Adipocyte (in vitro differentiated cells): Measurements from ENCODE around the gene NASP.

Experiments used
- DNase-seq: peaks from one replicate; pipeline ENCODE4 v3.0.0-alpha.2; 2015; ENCODE audit warnings: low read depth
- H3K27me3 ChIP-seq: replicated peaks from 2 replicates; pipeline ENCODE4 v1.7.0; 2013; ENCODE audit warnings: mild to moderate bottlenecking, low read length, moderate library complexity; ENCODE audit not compliant: control insufficient read depth, insufficient read depth
- H3K36me3 ChIP-seq: 2 replicates; pipeline ENCODE4 v1.7.0; 2013; ENCODE audit warnings: low read length, mild to moderate bottlenecking, moderate library complexity; ENCODE audit not compliant: control insufficient read depth, insufficient read depth, severe bottlenecking
- H3K4me1 ChIP-seq: 2 replicates; pipeline ENCODE4 v1.7.0; 2013; ENCODE audit warnings: mild to moderate bottlenecking, low read length, moderate library complexity; ENCODE audit not compliant: control insufficient read depth, insufficient read depth
- H3K4me3 ChIP-seq: 2 replicates; pipeline ENCODE4 v1.7.0; 2013; ENCODE audit warnings: mild to moderate bottlenecking, low read length, moderate library complexity
- H3K9ac ChIP-seq: 2 replicates; pipeline ENCODE4 v1.7.0; 2013; ENCODE audit warnings: mild to moderate bottlenecking, low read length, moderate library complexity
- H3K9me3 ChIP-seq: 2 replicates; pipeline ENCODE4 v1.7.0; 2013; ENCODE audit warnings: mild to moderate bottlenecking, low read length, moderate library complexity; ENCODE audit not compliant: control insufficient read depth

Gene NASP, protein sequence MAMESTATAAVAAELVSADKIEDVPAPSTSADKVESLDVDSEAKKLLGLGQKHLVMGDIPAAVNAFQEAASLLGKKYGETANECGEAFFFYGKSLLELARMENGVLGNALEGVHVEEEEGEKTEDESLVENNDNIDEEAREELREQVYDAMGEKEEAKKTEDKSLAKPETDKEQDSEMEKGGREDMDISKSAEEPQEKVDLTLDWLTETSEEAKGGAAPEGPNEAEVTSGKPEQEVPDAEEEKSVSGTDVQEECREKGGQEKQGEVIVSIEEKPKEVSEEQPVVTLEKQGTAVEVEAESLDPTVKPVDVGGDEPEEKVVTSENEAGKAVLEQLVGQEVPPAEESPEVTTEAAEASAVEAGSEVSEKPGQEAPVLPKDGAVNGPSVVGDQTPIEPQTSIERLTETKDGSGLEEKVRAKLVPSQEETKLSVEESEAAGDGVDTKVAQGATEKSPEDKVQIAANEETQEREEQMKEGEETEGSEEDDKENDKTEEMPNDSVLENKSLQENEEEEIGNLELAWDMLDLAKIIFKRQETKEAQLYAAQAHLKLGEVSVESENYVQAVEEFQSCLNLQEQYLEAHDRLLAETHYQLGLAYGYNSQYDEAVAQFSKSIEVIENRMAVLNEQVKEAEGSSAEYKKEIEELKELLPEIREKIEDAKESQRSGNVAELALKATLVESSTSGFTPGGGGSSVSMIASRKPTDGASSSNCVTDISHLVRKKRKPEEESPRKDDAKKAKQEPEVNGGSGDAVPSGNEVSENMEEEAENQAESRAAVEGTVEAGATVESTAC

DNA sequence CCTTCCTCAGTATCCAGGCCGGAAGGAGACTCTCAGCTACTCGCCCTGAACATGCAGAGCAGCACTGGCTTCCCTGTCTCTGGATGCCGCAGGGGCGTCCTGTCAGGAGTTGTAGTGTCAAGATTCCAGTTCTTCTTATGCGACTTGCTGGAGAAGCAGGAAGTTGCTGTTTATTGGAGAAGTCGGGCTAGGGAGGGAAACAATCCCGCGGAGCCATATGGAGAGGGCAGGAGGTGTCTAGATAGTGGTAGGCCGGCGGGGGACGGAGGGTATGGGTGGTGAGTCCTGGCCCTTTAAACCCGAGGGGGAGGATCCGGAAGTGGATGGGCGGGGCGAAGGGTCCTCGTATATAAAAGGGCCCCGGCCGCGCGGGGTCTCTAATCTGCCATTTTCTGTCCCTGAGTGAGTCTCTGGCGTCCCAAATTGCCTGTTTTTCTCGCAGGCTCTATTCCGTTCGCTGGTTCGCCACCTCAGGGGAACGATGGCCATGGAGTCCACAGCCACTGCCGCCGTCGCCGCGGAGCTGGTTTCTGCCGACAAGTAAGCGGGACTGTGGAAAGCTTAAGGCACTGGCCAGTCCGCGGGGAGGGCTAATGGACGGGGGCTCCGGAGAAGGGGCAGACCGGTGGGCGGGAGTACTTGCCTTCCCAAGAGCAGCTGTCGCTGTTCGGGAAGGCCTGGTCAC lies at the start of gene NASP:
Gene NASP, plus strand, starts transcription at position 376 of the 685 bp plus-strand sequence. Its CDS starts 106 bp downstream, at position 482.
- H3K9me3 ChIP-seq: no peaks in the 10 kb centered on the region
- H3K4me1 ChIP-seq: peaks cover 16% of the 10 kb centered on the region
- peak; percentile 91 for DNase-seq
- no peaks in the 10 kb centered on the region for H3K36me3 ChIP-seq
- H3K27me3 ChIP-seq: no peaks in the 10 kb centered on the region
- peak within 1 kb of the TSS; percentile 95 for H3K4me3 ChIP-seq
- peak within 1 kb of the TSS; percentile 87 for H3K9ac ChIP-seq

DNA sequence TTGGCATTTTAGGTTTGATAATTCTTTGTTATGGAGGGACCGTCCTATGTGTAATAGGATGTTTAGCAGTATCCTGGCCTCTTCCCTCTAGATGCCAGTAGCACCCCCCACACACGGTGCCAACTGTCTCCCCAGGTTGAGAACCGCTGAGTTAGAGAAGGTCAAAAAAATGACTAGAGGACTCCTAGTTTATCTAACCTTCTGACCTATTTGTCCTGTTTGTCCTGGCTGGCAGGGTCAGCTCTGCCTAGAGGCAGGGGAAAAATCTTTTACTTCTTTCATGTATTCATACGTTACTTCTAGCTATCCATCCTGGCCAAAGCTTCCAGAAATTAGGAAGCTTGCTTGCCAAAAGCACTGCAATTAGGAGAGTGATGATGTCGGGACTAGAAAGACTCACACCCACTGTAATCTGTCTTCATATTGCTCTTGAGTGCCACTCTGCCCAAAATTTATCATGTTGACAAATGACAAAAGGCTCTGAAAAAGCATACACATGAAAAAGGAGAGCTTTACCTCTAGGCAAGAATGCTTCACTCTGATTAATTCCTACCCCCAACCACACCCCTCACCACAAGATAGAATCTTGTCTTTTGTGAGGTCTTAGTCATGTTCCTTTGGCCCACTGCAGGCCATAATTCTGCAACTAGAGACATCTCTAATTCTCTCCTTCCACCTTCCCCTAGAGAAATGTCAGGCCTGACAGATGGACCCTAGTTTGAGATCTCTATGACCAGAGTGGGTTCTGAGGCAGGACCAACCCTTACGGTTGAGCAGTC lies 47.7 kb upstream of the NASP start:
- Histone ChIP-seq H3K9me3 (no peaks in the 10 kb centered on the region), H3K4me1 (no peaks in the 10 kb centered on the region), H3K27me3 (no peaks in the 10 kb centered on the region), H3K36me3 (no peaks in the 10 kb centered on the region), H3K4me3 (no peak overlapping the region), H3K9ac (no peak overlapping the region)
- no peak for DNase-seq

DNA sequence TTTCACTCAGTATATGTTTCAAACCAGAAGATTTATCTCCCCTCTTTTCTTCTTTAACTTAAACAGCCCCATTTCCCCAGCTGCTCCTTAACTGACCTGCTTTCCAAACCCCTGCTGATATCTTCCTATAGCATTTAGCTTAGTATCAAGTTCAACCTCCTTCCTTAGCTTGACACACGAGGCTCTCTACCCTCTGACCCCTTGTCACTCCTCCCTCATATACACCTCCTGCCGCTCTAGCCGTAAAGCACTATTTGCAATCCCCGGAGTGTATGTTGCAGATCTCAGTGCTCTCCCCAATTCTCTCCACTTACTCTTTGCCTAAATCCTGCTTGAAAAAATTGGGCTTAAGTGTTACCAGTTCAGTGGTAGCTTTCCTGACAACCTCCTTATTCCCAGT lies 47.0 kb upstream of the NASP start:
- DNase-seq: no peak
- H3K4me1 ChIP-seq: no peaks in the 10 kb centered on the region
- H3K27me3 ChIP-seq: no peaks in the 10 kb centered on the region
- H3K4me3 ChIP-seq: no peak overlapping the region
- no peaks in the 10 kb centered on the region for H3K9me3 ChIP-seq
- H3K9ac ChIP-seq: no peak overlapping the region
- H3K36me3 ChIP-seq: no peaks in the 10 kb centered on the region

DNA sequence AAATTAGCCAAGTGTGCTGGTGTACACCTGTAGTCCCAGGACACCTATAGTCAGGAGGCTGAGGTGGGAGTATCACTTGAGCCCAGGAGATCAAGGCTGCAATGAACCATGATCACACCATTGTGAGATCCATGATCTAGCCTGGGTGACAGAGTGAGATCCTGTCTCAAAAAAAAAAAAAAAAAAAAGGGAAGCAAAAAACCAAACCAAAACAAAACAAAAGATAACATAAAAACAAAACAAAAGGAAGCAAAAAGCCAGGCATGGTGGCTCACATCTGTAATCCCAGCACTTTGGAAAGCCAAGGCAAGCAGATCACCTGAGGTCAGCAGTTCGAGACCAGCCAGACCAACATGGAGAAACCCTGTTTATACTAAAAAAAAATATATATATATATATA lies 42.6 kb upstream of the NASP start:
- H3K4me1 ChIP-seq: peaks cover 6% of the 10 kb centered on the region
- no peaks in the 10 kb centered on the region for H3K27me3 ChIP-seq
- no peak for DNase-seq
- no peak overlapping the region for H3K4me3 ChIP-seq
- no peaks in the 10 kb centered on the region for H3K36me3 ChIP-seq
- no peaks in the 10 kb centered on the region for H3K9me3 ChIP-seq
- no peak overlapping the region for H3K9ac ChIP-seq

DNA sequence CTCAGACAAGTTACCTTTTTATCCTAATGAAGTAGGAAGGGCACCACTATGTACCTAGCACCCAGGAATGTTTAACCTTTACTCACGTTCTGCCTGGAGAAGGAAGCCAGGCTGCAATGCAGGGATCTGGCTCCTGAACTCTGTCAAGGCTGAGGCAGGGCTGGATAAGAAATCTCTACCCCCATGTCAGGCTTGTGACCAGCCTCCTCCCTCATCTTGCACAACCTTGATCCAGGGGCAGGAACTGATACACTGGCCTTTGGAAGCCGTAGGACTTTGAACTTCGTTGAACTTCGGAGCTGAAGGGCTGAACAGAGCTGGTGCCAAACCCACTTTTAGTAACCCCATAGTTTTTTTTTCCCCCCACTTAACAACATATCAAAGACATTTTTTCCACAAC lies 41.2 kb upstream of the NASP start:
- no peak for DNase-seq
- H3K4me3 ChIP-seq: no peak overlapping the region

DNA sequence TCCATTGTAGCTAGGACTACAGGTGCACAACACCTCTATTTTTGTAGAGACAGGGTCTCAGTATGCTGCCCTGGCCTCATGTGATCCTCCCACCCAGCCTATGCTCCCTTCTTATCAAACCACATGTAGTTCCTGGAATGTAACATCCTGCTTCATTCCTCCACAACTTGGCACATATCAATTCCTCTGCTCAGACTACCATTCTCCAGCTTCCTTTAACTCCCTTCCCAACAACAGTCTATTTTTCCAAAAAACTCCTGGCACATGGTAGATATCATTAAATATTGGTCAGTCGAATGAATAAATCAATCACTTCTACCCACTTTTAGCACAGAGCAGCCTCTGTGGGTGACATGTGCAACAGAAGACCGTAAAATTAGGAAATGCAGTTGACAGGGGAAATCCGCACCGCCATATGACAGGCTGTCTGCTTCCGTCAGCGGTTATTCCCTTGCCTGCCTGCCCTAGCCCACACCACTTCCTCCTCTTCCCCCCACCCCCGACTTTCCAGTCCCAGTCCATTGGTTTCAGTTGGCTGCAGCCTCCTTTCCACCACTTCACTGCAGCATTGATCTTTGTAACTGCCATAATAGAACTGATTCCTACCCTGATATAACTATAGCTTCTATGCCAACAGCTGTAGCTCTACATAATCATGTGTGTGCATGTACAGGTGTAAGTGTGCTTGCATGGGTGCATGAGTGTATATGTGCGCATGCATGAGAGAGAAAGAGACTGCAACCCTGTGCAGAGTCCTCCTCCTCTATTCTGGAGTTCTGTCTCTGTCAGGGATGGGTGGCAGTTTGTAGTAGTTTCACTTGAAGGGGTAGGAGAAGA lies 40.0 kb upstream of the NASP start:
- Histone ChIP-seq H3K36me3 (no peaks in the 10 kb centered on the region), H3K4me3 (no peak overlapping the region), H3K27me3 (no peaks in the 10 kb centered on the region), H3K9ac (no peak overlapping the region), H3K4me1 (peaks cover 6% of the 10 kb centered on the region), H3K9me3 (no peaks in the 10 kb centered on the region)
- DNase-seq: no peak

More for the DNA sequence above, 41.2 kb upstream of the NASP start:
- Histone ChIP-seq H3K9ac (no peak overlapping the region), H3K36me3 (no peaks in the 10 kb centered on the region), H3K4me1 (peaks cover 6% of the 10 kb centered on the region), H3K27me3 (no peaks in the 10 kb centered on the region), H3K9me3 (no peaks in the 10 kb centered on the region)

DNA sequence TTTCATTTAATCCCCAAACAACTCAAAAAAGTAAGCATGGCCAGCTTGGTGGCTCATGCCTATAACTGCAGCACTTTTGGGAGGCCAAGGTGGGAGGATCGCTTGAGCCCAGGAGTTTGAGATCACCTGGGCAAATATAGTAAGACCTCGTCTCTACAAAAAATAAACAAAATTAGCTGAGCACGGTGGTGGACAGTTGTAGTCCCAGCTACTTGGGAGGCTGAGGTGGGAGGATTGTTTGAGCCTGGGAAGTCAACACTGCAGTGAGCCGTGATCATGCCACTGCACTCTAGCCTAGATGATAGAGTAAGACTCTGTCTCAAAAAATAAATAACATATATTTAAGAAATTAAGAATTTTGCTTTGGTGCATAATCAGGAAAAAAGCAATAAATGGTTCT lies 39.3 kb upstream of the NASP start:
- peaks cover 6% of the 10 kb centered on the region for H3K4me1 ChIP-seq
- H3K9ac ChIP-seq: no peak overlapping the region
- no peaks in the 10 kb centered on the region for H3K9me3 ChIP-seq
- H3K27me3 ChIP-seq: no peaks in the 10 kb centered on the region
- H3K4me3 ChIP-seq: no peak overlapping the region
- DNase-seq: no peak
- H3K36me3 ChIP-seq: no peaks in the 10 kb centered on the region

DNA sequence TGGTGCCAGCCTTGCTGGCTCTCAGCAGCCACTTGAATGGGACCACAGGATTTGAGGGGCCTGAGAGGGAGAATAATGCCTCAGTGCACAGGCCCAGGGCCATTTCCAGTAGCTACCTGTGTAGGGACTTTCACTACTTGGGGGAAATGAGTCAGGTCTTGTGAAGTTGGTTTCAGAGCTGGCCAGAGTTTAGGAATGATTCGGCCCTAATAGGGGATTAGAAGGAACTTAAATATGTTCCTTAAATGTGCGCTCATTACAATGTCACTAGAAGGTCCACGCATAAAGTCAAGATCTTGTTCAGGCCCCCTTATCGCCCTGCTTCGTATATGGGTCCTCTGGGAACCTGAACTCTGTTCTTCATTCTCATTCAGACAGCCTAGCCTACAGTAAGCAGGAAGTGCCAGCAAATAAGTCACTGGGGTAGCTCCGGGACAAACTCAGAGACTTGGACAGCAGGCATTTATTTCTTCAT lies 38.8 kb upstream of the NASP start:
- peaks cover 6% of the 10 kb centered on the region for H3K4me1 ChIP-seq
- no peak overlapping the region for H3K9ac ChIP-seq
- H3K36me3 ChIP-seq: no peaks in the 10 kb centered on the region
- no peaks in the 10 kb centered on the region for H3K27me3 ChIP-seq
- no peaks in the 10 kb centered on the region for H3K9me3 ChIP-seq
- no peak for DNase-seq
- no peak overlapping the region for H3K4me3 ChIP-seq

DNA sequence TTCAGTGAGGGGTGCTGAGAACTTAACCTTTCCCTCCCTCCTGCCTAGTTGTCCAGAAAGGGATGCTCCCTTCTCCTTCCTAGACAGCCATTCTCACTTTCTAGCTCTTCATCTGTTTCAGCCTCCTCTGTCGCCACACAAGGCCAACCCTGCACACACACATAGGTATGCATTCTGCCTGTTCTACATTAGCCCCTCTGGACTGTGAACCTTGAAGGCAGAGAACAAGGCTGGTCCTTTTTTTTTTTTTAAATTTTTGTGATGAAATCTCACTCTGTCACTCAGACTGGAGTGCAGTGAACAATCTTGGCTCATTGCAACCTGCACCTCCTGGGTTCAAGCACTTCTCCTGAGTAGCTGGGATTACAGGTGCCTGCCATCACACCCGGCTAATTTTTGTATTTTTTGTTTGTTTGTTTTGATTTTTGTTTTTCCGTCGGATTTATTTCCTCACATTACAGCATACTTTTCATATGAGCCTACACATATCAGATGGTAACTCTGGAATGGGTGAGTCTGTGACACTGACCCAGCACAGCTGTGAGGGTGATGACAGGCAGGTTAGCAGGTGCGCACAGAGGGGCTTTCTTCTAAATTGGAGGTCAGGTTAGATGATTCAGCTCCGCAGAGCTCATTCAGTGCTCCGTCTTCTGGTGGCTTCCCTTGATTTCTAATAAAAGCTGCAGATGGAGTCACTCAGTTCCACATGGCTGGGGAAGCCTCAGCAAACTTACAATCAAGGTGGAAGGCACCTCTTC lies 38.1 kb upstream of the NASP start:
- Histone ChIP-seq H3K4me3 (no peak overlapping the region), H3K4me1 (peaks cover 6% of the 10 kb centered on the region), H3K36me3 (no peaks in the 10 kb centered on the region), H3K9ac (no peak overlapping the region), H3K27me3 (no peaks in the 10 kb centered on the region), H3K9me3 (no peaks in the 10 kb centered on the region)
- DNase-seq: no peak
